ENCODE results near the gene PEF1. TPM values are rescaled to one million over a fixed set of nuclear protein-coding genes. Genes with fewer than 3 reads are reported as not detected.

Gene PEF1
- total RNA-seq, 4 donors from 2014 or later = 61.5 to 101 (median 92.9) TPM

DNA sequence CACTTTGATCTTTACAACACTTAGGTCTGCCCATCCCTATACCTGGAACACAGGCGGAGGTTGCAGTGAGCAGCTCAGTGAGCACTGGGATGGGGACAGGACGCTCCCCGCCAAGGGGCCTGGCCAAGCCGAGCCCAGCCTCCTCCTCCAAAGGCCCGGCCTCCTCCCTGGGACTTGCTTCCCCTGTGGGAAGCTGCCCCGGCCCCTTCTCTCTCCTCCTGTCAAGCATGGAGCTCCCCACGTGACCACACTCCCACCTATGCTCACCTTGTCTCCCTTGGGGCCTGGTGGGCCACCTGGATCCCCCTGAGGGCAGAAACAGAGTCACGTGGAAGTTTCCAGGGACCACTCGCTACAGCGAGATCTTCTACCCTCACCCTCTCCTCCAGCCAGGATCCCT lies 46.2 kb upstream of the PEF1 start:
- no peaks in the 10 kb centered on the region for H3K9me3 ChIP-seq
- no peak overlapping the region for H3K27ac ChIP-seq (replicated peaks in 1 of 4)
- DNase-seq (ENCODE audit: extremely low spot score) = no peak
- intact Hi-C loops (cut with DNase I) = no loop called here
- H3K4me1 ChIP-seq = peaks cover 0 to 36% (median 24%) of the 10 kb centered on the region in 4 donors
- TF ChIP-seq POLR2A (IDR thresholded peaks at IDR 0.05; ENCODE audit: low read depth) (no peak), POLR2AphosphoS5 (IDR thresholded peaks at IDR 0.05) (no peak), EP300 (IDR thresholded peaks at IDR 0.05) (no peak)
- TF ChIP-seq, protein P1, sequence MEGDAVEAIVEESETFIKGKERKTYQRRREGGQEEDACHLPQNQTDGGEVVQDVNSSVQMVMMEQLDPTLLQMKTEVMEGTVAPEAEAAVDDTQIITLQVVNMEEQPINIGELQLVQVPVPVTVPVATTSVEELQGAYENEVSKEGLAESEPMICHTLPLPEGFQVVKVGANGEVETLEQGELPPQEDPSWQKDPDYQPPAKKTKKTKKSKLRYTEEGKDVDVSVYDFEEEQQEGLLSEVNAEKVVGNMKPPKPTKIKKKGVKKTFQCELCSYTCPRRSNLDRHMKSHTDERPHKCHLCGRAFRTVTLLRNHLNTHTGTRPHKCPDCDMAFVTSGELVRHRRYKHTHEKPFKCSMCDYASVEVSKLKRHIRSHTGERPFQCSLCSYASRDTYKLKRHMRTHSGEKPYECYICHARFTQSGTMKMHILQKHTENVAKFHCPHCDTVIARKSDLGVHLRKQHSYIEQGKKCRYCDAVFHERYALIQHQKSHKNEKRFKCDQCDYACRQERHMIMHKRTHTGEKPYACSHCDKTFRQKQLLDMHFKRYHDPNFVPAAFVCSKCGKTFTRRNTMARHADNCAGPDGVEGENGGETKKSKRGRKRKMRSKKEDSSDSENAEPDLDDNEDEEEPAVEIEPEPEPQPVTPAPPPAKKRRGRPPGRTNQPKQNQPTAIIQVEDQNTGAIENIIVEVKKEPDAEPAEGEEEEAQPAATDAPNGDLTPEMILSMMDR (IDR thresholded peaks at IDR 0.05) = no peak
- H3K4me3 ChIP-seq = no peak overlapping the region
- H3K27me3 ChIP-seq = no peaks in the 10 kb centered on the region
- H3K36me3 ChIP-seq = peaks cover 0 to 50% (median 14%) of the 10 kb centered on the region in 4 donors
- 76% methylated on average over 3 of the region's 10 CpGs for WGBS

DNA sequence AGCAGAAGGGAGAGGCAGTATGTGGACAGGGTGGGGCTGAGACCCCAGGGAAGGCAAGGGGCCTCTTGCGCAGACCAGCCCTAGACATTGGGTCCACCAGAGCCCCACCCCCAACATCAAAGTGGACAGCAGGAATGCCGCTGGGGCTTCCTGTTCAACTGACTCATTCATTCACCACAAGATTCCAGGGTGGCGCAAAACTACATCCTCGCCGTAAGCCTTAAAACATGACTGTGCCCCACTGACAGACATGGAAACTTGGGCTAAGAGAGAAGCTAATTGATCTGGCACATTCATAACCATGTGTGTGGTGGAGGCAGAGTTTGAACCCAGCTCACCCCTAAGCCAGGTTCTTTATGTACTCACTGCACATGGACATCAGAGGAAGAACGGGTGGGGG lies 45.2 kb upstream of the PEF1 start:
- no peaks in the 10 kb centered on the region for H3K9me3 ChIP-seq
- no peaks in the 10 kb centered on the region for H3K27me3 ChIP-seq
- intact Hi-C loops (cut with DNase I) = no loop called here
- TF ChIP-seq EP300 (IDR thresholded peaks at IDR 0.05) = no peak
- no peak for TF ChIP-seq POLR2AphosphoS5 (IDR thresholded peaks at IDR 0.05)
- no peak for TF ChIP-seq POLR2A (IDR thresholded peaks at IDR 0.05; ENCODE audit: low read depth)
- TF ChIP-seq, protein P1 (IDR thresholded peaks at IDR 0.05) = no peak
- H3K4me1 ChIP-seq = peaks cover 0 to 30% (median 17%) of the 10 kb centered on the region in 4 donors
- H3K36me3 ChIP-seq = peaks cover 0 to 53% (median 10%) of the 10 kb centered on the region in 4 donors
- 79% methylated on average over 3 of the region's 6 CpGs for WGBS
- DNase-seq (ENCODE audit: extremely low spot score) = no peak
- H3K4me3 ChIP-seq = no peak overlapping the region
- no peak overlapping the region for H3K27ac ChIP-seq (replicated peaks in 1 of 4)

DNA sequence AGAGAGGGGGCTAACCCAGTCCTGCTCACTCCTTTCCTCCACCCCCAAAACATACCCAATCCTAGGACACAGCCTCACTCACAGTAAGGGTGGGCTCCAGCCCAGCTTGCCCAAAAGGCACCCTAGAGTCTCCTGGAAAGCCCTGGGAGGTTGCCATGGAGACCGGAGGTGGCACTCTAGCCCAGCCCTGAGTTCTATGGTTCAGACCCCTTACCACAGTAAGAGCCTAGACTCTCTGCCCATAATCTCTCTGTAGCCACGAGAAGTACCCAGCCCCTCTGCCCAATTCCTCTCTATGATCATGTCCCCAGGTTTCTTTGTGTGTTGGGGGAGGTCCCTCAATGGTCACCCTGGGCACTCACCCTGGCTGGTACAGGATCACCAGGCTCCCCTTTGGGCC lies 44.7 kb upstream of the PEF1 start:
- WGBS = 80% methylated on average over 1 of the region's 2 CpGs
- H3K27me3 ChIP-seq = no peaks in the 10 kb centered on the region
- H3K27ac ChIP-seq (replicated peaks in 1 of 4) = no peak overlapping the region
- intact Hi-C loops (cut with DNase I) = no loop called here
- no peak for TF ChIP-seq EP300 (IDR thresholded peaks at IDR 0.05)
- TF ChIP-seq, protein P1 (IDR thresholded peaks at IDR 0.05) = no peak
- no peak for TF ChIP-seq POLR2AphosphoS5 (IDR thresholded peaks at IDR 0.05)
- no peak for TF ChIP-seq POLR2A (IDR thresholded peaks at IDR 0.05; ENCODE audit: low read depth)
- peaks cover 0 to 58% (median 9%) of the 10 kb centered on the region in 4 donors for H3K36me3 ChIP-seq
- no peak overlapping the region for H3K4me3 ChIP-seq
- no peaks in the 10 kb centered on the region for H3K9me3 ChIP-seq
- H3K4me1 ChIP-seq = peaks cover 0 to 27% (median 17%) of the 10 kb centered on the region in 4 donors
- no peak for DNase-seq (ENCODE audit: extremely low spot score)

DNA sequence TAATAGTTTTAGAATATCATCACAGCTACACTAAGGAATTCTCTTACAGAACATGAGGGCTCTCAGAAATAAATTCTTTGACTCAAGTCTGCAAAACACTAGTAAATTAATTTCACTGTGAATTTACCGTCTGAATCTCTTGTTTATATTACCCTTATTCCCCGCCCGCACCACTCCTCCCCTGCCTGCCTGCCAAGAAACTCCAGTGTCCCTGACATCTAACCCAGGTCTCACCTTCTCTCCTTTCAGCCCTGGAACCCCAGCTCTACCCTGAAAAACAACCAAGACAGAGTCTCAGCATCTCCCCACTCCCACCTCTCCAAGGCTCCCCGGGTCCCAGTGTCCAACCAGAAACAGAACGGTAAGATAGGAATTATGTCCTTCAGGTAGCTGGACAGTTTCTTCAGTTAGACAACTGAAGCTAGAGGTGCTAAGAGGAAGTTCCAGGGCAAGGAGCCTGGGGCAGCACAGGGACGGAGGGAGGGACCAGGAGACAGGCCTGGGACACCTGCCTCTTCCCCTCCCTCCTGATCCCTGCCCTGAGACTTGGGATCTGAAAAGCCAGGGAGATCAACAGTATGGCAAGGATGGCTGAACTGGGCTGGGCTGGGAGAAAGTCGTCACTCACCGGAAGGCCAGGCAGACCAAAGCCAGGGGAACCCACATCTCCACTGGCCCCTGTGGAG lies 43.7 kb upstream of the PEF1 start:
- 49% methylated on average over 8 of the region's 8 CpGs for WGBS
- intact Hi-C loops (cut with DNase I) = no loop called here
- H3K27me3 ChIP-seq = no peaks in the 10 kb centered on the region
- no peak overlapping the region for H3K4me3 ChIP-seq
- no peaks in the 10 kb centered on the region for H3K9me3 ChIP-seq
- H3K27ac ChIP-seq (replicated peaks in 1 of 4) = peak overlapping the region; percentile 51 to 78 (median 58)
- H3K4me1 ChIP-seq = peaks cover 0 to 26% (median 17%) of the 10 kb centered on the region in 4 donors
- H3K36me3 ChIP-seq = peaks cover 0 to 63% (median 12%) of the 10 kb centered on the region in 4 donors
- DNase-seq (ENCODE audit: extremely low spot score) = no peak
- TF ChIP-seq POLR2A (IDR thresholded peaks at IDR 0.05; ENCODE audit: low read depth) (no peak), POLR2AphosphoS5 (IDR thresholded peaks at IDR 0.05) (no peak), EP300 (IDR thresholded peaks at IDR 0.05) (no peak)
- TF ChIP-seq, protein P1 (IDR thresholded peaks at IDR 0.05) = no peak
